GM18526 (cell line): ENCODE results near the gene ZBTB12.

ENCODE experiments used
- POLR2A ChIP-seq: IDR thresholded peaks from 3 replicates; pipeline ENCODE4 v1.6.1; 2011; ENCODE audit not compliant: insufficient read length; ENCODE audit errors: extremely low read depth

The ZBTB12 gene

GRCh38 chr6:31887173-31888007 lies 14.5 kb downstream of the ZBTB12 start:
- TF ChIP-seq POLR2A = no peak

GRCh38 chr6:31886541-31886991 lies 15.3 kb downstream of the ZBTB12 start:
- no peak for TF ChIP-seq POLR2A

GRCh38 chr6:31884528-31885035 lies 17.3 kb downstream of the ZBTB12 start:
- TF ChIP-seq POLR2A = no peak

- no peak for TF ChIP-seq POLR2A
Observed at GRCh38 chr6:31883676-31884075, 18.2 kb downstream of the ZBTB12 start.

- no peak for TF ChIP-seq POLR2A
Observed at GRCh38 chr6:31882344-31882743, 19.5 kb downstream of the ZBTB12 start.

- TF ChIP-seq POLR2A = no peak
Observed at GRCh38 chr6:31881136-31881859, 20.6 kb downstream of the ZBTB12 start.

GRCh38 chr6:31880616-31881015 lies 21.3 kb downstream of the ZBTB12 start:
- no peak for TF ChIP-seq POLR2A

GRCh38 chr6:31879901-31880300 lies 22.0 kb downstream of the ZBTB12 start:
- TF ChIP-seq POLR2A = no peak

GRCh38 chr6:31879143-31879542 lies 22.7 kb downstream of the ZBTB12 start:
- no peak for TF ChIP-seq POLR2A

- TF ChIP-seq POLR2A = no peak
Observed at GRCh38 chr6:31878726-31879125, 23.2 kb downstream of the ZBTB12 start, which contains the start of gene SLC44A4. TSS of gene SLC44A4 (minus strand) at chr6:31878997. CDS start at chr6:31878980, 17 bp downstream.

GRCh38 chr6:31878222-31878621 lies 23.7 kb downstream of the ZBTB12 start:
- TF ChIP-seq POLR2A = no peak

- TF ChIP-seq POLR2A = no peak
Observed at GRCh38 chr6:31877651-31878161, 24.2 kb downstream of the ZBTB12 start.

- TF ChIP-seq POLR2A = no peak
Observed at GRCh38 chr6:31877125-31877650, 24.7 kb downstream of the ZBTB12 start.

- TF ChIP-seq POLR2A = no peak
Observed at GRCh38 chr6:31876357-31876756, 25.5 kb downstream of the ZBTB12 start.

GRCh38 chr6:31875877-31876276 lies 26.0 kb downstream of the ZBTB12 start:
- no peak for TF ChIP-seq POLR2A
